Amniotic stem cell (primary cell): Measurements from ENCODE around the gene KCNE5.
"Not testable (repeated sequence)": the region's sequence is repeated elsewhere in the genome, so short reads cannot be mapped to it uniquely, and the experiment has no call there.

Source experiments
- DNase-seq: peaks from one replicate; lab custom pipeline; 2025; lab: John Stamatoyannopoulos, UW

KCNE5 gene

DNA sequence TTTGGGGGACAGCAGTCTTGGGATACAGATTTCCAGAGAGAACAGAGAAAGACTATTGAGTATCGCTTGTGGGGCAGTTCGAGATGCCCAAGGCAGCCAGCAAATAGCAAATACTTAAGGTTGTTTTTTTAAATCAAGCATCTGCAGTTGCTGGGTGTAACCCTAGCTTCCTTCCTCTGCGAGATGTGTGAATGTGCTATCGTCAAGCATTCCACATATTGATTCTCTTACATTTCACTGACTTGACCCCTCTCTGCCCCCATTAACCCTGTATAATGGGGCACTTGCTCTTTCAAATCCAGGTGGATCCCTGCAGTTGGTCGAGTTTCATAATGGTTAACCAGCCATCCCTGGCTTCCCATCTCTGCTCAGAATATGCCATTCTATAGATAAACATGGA, 23.5 kb downstream of the KCNE5 start:
- DNase-seq, result no peak

DNA sequence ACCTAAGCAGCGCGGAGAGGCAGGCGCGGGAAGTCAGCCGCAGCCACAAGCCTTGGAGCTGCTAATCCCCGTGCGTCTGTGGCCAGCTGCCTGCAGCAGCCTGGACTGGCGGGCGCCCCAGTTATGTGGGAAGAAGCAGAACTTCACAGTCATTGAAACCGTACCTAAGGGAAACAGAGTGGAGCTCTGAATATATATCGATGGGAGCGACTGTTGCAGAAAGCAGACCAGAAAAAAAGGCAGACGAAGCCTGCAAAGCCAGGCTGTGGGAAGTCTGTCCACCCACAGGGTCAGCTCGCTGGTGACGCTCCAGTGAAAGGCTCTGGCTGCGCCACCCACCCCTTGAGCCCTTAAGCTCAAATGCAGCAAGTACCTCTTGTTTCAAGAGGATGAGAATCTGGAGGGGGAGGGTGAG, 24.7 kb downstream of the KCNE5 start:
- DNase-seq, result no peak

GRCh38 chrX:109596015-109596414, 29.0 kb downstream of the KCNE5 start:
- no peak for DNase-seq

GRCh38 chrX:109590176-109590575, 34.8 kb downstream of the KCNE5 start:
- no peak for DNase-seq

DNA sequence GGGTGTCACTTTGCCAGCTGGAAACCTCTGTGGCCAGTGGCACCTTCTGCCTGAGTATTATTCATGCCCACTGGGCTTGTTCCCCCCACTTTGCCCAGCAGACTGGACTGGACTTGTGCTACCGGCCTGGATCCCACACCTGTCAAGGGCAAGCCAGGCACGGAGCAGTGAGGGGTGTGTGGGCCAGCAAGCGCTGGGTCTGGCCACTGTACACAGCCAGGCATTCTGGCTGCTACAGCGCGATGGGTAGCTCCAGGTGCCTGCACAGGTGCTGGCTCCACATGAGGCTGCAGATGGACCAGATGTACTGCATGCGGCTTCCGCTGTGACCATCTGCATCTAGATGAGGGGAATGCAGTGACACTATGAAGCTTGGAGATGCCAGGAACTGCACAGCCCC, 39.5 kb downstream of the KCNE5 start:
- DNase-seq, result no peak

DNA sequence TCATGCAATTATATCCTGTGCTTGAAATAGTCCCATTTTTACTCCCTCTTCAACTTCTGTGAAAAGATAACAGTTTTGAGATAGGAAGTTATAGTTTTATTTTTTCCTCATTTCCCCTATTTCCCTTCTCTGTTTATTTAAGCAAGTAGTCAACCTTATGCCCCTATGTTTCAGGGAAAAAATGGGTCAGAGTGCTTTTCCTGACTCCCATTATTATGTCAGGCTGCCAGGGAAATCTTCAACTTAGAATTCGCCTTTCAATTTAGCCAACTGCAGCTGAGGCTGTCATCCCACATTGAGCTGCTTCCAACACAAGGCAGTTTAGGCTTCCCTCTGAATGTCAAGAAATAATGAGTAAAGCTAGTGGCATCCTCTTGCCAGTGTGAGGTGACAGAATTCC, 46.1 kb downstream of the KCNE5 start:
- DNase-seq, result no peak

DNA sequence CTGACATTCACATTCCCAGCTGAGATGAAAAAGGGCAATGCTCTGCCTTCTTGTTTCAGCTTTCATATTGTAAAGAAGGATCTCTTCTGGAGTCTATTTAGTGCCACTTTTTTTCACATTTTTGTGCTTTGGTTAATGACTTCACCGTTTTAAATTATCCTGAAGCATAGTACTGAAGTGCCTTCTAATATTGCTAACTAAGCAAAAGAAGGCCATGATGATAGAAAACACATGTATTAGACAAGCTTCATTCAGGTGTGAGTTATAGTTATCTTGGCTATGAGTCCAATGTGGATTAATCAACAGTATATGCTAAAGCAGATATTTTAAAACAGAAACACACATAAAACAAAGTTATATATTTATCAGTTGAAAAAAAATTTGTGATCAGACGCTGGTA, 47.9 kb downstream of the KCNE5 start:
- no peak for DNase-seq

DNA sequence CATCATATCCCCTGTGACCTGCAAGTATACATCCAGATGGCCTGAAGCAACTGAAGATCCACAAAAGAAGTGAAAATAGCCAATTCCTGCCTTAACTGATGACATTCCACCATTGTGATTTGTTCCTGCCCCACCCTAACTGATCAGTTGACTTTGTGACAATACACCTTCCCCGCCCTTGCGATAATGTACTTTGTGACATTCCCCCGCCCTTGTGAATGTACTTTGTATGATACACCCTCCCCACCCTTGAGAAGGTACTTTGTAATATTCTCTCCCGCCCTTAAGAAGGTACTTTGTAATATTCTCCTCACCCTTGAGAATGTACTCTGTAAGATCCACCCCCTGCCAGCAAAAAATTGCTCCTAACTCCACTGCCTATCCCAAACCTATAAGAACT, 48.9 kb downstream of the KCNE5 start:
- not testable (repeated sequence) for DNase-seq
